HepG2 (cell line): ENCODE results near the gene SLC38A8.

Experiments
- NPAS2 ChIP-seq: sonication (generic); formaldehyde crosslinking; IDR thresholded peaks from 2 replicates; pipeline ENCODE4 v1.8.0; 2022; ENCODE audit warnings: mild to moderate bottlenecking, missing genetic modification reagents, borderline replicate concordance
- SUZ12 ChIP-seq: fragments of 150-350 bp; IDR thresholded peaks from 2 replicates; pipeline ENCODE4 v1.6.1; 2014; ENCODE audit warnings: low read depth, low read length
- ZBTB1 ChIP-seq: sonication (generic); formaldehyde crosslinking; IDR thresholded peaks from 2 replicates; pipeline ENCODE4 v1.4.0; 2020; ENCODE audit warnings: missing genetic modification reagents, borderline replicate concordance
- ZNF558 ChIP-seq: sonication (generic); formaldehyde crosslinking; IDR thresholded peaks from 2 replicates; pipeline ENCODE4 v1.9.0; 2022; ENCODE audit warnings: mild to moderate bottlenecking, missing genetic modification reagents, borderline replicate concordance
- TF ChIP-seq, protein P1 (sequence below): sonication (generic); formaldehyde crosslinking; conservative IDR thresholded peaks from 2 replicates; pipeline ENCODE4 v1.4.0; 2020; ENCODE audit warnings: missing genetic modification reagents
- TF ChIP-seq, protein P2 (sequence below): sonication (generic); formaldehyde crosslinking; IDR thresholded peaks from 2 replicates; pipeline ENCODE4 v1.8.1; 2022; ENCODE audit warnings: mild to moderate bottlenecking, missing genetic modification reagents

DNA sequence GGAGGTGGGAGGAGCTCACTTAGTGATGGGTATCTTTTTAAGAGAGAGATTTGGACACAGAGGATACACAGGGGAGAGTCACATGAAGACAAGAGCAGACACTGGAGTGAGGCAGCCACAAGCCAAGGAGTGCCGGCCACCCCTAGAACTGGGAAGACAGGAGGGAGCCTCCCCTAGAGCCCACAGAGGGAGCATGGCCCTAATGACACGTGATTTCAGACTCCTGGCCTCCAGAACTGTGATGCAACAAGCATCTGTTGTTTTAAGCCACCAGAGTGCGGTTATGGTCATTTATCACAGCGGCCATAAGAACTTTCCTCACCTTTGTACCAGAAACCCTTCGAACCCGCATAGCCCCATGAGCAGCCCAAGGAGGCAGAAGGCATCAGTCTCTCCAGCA, 33.3 kb downstream of the SLC38A8 start:
- TF ChIP-seq ZNF558 (no peak), NPAS2 (CRISPR knock-in tag) (no peak), ZBTB1 (CRISPR knock-in tag) (no peak), SUZ12 (no peak)
- TF ChIP-seq, protein P1, sequence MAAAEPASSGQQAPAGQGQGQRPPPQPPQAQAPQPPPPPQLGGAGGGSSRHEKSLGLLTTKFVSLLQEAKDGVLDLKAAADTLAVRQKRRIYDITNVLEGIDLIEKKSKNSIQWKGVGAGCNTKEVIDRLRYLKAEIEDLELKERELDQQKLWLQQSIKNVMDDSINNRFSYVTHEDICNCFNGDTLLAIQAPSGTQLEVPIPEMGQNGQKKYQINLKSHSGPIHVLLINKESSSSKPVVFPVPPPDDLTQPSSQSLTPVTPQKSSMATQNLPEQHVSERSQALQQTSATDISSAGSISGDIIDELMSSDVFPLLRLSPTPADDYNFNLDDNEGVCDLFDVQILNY (CRISPR knock-in tag), result no peak
- TF ChIP-seq, protein P2, sequence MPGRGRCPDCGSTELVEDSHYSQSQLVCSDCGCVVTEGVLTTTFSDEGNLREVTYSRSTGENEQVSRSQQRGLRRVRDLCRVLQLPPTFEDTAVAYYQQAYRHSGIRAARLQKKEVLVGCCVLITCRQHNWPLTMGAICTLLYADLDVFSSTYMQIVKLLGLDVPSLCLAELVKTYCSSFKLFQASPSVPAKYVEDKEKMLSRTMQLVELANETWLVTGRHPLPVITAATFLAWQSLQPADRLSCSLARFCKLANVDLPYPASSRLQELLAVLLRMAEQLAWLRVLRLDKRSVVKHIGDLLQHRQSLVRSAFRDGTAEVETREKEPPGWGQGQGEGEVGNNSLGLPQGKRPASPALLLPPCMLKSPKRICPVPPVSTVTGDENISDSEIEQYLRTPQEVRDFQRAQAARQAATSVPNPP (CRISPR knock-in tag), result no peak
